Measurements from ENCODE around the gene ABCC6.

ABCC6 gene

DNA sequence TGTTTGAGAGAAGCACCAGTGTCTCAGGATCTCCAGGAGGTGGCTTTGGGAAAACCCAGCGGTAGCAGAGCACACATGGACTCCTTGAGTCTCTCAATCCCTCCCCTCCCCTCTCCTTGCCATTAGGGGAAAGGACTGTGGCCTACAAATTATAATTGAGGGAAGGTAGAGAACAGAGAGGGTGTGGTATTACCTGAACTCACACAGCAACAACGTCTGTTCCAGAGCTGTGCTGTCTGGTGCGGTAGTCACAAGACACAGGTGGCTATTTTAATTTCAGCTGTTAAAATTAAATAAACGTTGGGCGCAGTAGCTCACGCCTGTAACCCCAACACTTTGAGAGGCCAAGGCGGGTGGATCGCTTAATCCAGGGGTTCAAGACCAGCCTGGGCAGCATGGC lies 110.2 kb downstream of the ABCC6 start:
- Histone ChIP-seq H3K9me3 (ENCODE audit: control insufficient read depth, insufficient read depth, low read depth, low read length) (no peaks in the 10 kb centered on the region), H3K4me3 (ENCODE audit: low read depth, low read length) (no peak overlapping the region), H3K27ac (ENCODE audit: extremely low read depth, low read depth, low read length) (no peak overlapping the region), H3K4me1 (ENCODE audit: control insufficient read depth, insufficient read depth, low read length) (no peaks in the 10 kb centered on the region), H3K36me3 (ENCODE audit: control insufficient read depth in 2 of 2, insufficient read depth in 1 of 2, low read length in 2 of 2) (peaks cover 16 to 80% of the 10 kb centered on the region in 2 experiments; a peak in 2 of 3 replicates)
- ChIA-PET POLR2A (no interaction called here), CTCF (interaction anchor here (0.6 kb wide), 1 partner anchor 349 kb away, joined by 3 read pairs; no protein-coding TSS in a partner anchor)
- TF ChIP-seq ZNF623 (tag by site-specific recombination; IDR thresholded peaks at IDR 0.05), result no peak
- 0 out of 2 replicates have a peak, but pooled peaks have one; percentile 42 for TF ChIP-seq ZNF768 (tag by site-specific recombination; IDR thresholded peaks at IDR 0.05)

- Histone ChIP-seq H3K9me3 (ENCODE audit: control insufficient read depth, insufficient read depth, low read depth, low read length) (no peaks in the 10 kb centered on the region), H3K36me3 (ENCODE audit: control insufficient read depth in 2 of 2, insufficient read depth in 1 of 2, low read length in 2 of 2) (peaks cover 17 to 80% of the 10 kb centered on the region in 2 experiments; a peak in 2 of 3 replicates), H3K27ac (ENCODE audit: extremely low read depth, low read depth, low read length) (no peak overlapping the region), H3K4me3 (ENCODE audit: low read depth, low read length) (no peak overlapping the region), H3K4me1 (ENCODE audit: control insufficient read depth, insufficient read depth, low read length) (no peaks in the 10 kb centered on the region)
- ChIA-PET POLR2A (no interaction called here), CTCF (no interaction called here)
- TF ChIP-seq ZFP69B (tag by site-specific recombination; IDR thresholded peaks at IDR 0.05), result no peak
- peak; percentile 77 for TF ChIP-seq ZNF768 (tag by site-specific recombination; IDR thresholded peaks at IDR 0.05)
Measured at GRCh38 chr16:16112450-16113053, 110.7 kb downstream of the ABCC6 start.

GRCh38 chr16:16111639-16112038 lies 111.7 kb downstream of the ABCC6 start:
- TF ChIP-seq TCF7L2 (IDR thresholded peaks at IDR 0.05; ENCODE audit: borderline replicate concordance, low read depth, low read length) (no peak), ZBTB21 (tag by site-specific recombination; IDR thresholded peaks at IDR 0.05) (no peak)
- CTCF ChIA-PET, result no interaction called here
- POLR2A ChIA-PET, result no interaction called here
- no peak overlapping the region for H3K27ac ChIP-seq (ENCODE audit: extremely low read depth, low read depth, low read length)
- no peaks in the 10 kb centered on the region for H3K9me3 ChIP-seq (ENCODE audit: control insufficient read depth, insufficient read depth, low read depth, low read length)
- H3K36me3 ChIP-seq (ENCODE audit: control insufficient read depth in 2 of 2, insufficient read depth in 1 of 2, low read length in 2 of 2), result peaks cover 16 to 76% of the 10 kb centered on the region in 2 experiments; a peak in 2 of 3 replicates
- H3K4me3 ChIP-seq (ENCODE audit: low read depth, low read length), result no peak overlapping the region
- no peaks in the 10 kb centered on the region for H3K4me1 ChIP-seq (ENCODE audit: control insufficient read depth, insufficient read depth, low read length)

DNA sequence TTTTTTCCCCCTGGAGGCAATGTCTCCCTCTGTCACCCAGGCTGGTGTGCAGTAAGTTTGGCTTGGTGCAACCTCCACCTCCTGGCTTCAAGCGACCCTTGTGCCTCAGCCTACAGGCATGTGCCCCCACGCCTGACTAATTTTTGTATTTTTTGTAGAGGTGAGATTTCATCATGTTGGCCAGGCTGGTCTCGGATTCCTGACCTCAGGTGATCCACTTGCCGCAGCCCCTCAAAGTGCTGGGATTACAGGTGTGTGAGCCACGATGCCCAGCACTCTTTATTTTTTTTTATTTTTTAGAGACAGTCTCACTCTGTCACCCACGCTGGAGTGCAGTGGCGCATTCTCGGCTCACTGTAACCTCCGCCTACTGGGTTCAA lies 113.2 kb downstream of the ABCC6 start:
- ChIA-PET CTCF (no interaction called here), POLR2A (no interaction called here)
- Histone ChIP-seq H3K27ac (ENCODE audit: extremely low read depth, low read depth, low read length) (no peak overlapping the region), H3K36me3 (ENCODE audit: control insufficient read depth in 2 of 2, insufficient read depth in 1 of 2, low read length in 2 of 2) (peaks cover 13 to 73% of the 10 kb centered on the region in 2 experiments; a peak in 2 of 3 replicates), H3K4me3 (ENCODE audit: low read depth, low read length) (no peak overlapping the region), H3K4me1 (ENCODE audit: control insufficient read depth, insufficient read depth, low read length) (no peaks in the 10 kb centered on the region), H3K9me3 (ENCODE audit: control insufficient read depth, insufficient read depth, low read depth, low read length) (no peaks in the 10 kb centered on the region)
- TF ChIP-seq PRDM2 (tag by site-specific recombination; IDR thresholded peaks at IDR 0.05; ENCODE audit: borderline replicate concordance) (no peak), ZNF266 (tag by site-specific recombination; IDR thresholded peaks at IDR 0.05; ENCODE audit: low read depth) (no peak), KLF7 (tag by site-specific recombination; IDR thresholded peaks at IDR 0.05; ENCODE audit: borderline replicate concordance) (no peak), GLIS1 (tag by site-specific recombination; IDR thresholded peaks at IDR 0.05) (no peak)
